Adrenal gland (tissue), 5 donors: ENCODE data around the gene TBCB.
"Not testable (repeated sequence)": the region's sequence is repeated elsewhere in the genome, so short reads cannot be mapped to it uniquely, and the experiment has no call there.

Experiments
- CTCF ChIP-seq, 6 experiments: fragments of 450-650 bp in 4 of 6; fragments of 200-600 bp in 2 of 6; sonication (generic) in 1 of 6; IDR thresholded peaks; 1 replicate in 5 of 6; 2 replicates in 1 of 6; pipeline versions ENCODE4 v1.5.1 to v1.8.0; 2016 to 2021; ENCODE audit warnings: antibody characterized with exemption in 6 of 6, mild to moderate bottlenecking in 2 of 6, moderate library complexity in 1 of 6
- POLR2A ChIP-seq, 2 donors: fragments of 450-650 bp; IDR thresholded peaks; one replicate each; pipeline ENCODE4 v1.6.1; 2017; ENCODE audit warnings: antibody characterized with exemption in 2 of 2, mild to moderate bottlenecking in 2 of 2, moderate library complexity in 1 of 2
- donor health status: DM: no; HTN: no; CAD: no.

- not testable (repeated sequence) for TF ChIP-seq CTCF, POLR2A (IDR thresholded peaks at IDR 0.05)
Measured at GRCh38 chr19:36131221-36131620, 16.0 kb downstream of the TBCB start.
